GM12864 (cell line): ENCODE results near the gene AP1M2.

ENCODE experiments used
- DNase-seq: peaks from one replicate; pipeline ENCODE4 v3.0.0-alpha.2; 2011; ENCODE audit warnings: low read depth
- H3K4me3 ChIP-seq: 2 replicates; pipeline ENCODE4 v1.5.1; 2011; ENCODE audit warnings: mild to moderate bottlenecking, low read depth, low read length, control low read depth
- TF ChIP-seq, protein P1 (sequence below): IDR thresholded peaks from 2 replicates; pipeline ENCODE4 v1.5.1; 2011; ENCODE audit warnings: low read depth, mild to moderate bottlenecking, moderate library complexity, low read length, control low read depth, inconsistent platforms; ENCODE audit errors: missing control alignments

The AP1M2 gene

DNA sequence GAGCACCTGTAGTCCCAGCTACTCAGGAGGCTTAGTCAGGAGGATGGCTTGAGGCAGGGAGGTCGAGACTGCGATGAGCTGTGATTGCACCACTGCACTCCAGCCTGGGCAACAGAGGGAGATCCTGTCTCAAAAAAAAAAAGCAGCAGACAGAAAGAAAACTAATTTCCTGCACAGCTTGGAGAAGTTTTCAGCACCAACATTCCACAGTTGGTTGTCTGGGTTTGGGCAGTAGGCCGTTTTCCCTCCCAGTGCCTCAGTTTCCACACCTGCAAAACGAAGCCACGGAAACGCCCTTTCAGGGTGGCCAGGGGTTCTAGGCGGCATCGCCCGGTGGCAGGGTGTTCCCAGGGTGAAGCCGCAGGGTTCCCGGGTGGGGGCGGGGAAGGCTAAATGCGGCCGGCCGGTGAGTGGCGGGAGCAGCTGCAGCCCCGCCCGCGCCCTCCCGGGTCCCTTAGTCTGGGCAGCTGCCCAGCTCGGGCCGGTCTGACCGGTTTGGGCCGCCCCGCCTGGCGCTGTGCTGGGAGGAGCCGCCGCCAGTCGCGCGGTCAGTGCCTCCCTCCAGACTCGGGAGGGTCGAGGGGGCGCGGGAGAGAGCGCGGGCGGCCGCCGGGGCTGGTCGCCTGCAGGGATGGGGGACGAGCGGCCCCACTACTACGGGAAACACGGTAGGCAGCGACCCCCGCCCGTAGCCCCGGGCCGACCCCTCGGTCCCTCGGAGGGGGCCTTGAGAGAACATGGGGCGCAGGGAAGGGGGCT lies 38.1 kb upstream of the AP1M2 start, which contains the start of gene SLC44A2:
SLC44A2 (plus strand) TSS at position 551 of the 759 bp plus-strand sequence; CDS start at position 632, 81 bp downstream.
- TF ChIP-seq, protein P1, sequence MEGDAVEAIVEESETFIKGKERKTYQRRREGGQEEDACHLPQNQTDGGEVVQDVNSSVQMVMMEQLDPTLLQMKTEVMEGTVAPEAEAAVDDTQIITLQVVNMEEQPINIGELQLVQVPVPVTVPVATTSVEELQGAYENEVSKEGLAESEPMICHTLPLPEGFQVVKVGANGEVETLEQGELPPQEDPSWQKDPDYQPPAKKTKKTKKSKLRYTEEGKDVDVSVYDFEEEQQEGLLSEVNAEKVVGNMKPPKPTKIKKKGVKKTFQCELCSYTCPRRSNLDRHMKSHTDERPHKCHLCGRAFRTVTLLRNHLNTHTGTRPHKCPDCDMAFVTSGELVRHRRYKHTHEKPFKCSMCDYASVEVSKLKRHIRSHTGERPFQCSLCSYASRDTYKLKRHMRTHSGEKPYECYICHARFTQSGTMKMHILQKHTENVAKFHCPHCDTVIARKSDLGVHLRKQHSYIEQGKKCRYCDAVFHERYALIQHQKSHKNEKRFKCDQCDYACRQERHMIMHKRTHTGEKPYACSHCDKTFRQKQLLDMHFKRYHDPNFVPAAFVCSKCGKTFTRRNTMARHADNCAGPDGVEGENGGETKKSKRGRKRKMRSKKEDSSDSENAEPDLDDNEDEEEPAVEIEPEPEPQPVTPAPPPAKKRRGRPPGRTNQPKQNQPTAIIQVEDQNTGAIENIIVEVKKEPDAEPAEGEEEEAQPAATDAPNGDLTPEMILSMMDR = no peak
- no peak for DNase-seq
- H3K4me3 ChIP-seq = no peak within 1 kb of the TSS

GRCh38 chr19:10624585-10624984 lies 37.5 kb upstream of the AP1M2 start:
- no peak overlapping the region for H3K4me3 ChIP-seq
- TF ChIP-seq, protein P1 = no peak
- no peak for DNase-seq

DNA sequence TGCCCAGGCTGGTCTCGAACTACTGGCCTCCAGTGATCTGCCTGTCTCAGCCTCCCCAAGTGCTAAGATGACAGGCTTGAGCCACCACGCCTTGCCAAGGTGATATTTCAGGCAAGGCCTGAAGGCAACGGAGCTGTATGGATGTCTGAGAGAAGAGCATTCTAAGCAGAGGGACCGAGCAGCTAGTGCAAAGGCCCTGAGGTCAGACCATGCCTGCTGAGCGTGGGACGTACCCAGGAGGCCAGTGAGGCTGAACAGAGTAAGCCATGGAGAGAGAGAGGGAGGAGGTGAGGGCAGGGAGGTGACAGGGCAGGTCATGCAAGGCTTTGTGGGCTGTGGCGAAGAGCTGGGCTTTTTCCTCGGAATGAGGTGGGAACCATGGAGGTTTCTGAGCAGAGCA lies 34.9 kb upstream of the AP1M2 start:
- no peak for DNase-seq
- H3K4me3 ChIP-seq = no peak overlapping the region
- TF ChIP-seq, protein P1 = no peak

- no peak overlapping the region for H3K4me3 ChIP-seq
- TF ChIP-seq, protein P1 = no peak
- DNase-seq = no peak
Observed at GRCh38 chr19:10620786-10621185, 33.7 kb upstream of the AP1M2 start.

DNA sequence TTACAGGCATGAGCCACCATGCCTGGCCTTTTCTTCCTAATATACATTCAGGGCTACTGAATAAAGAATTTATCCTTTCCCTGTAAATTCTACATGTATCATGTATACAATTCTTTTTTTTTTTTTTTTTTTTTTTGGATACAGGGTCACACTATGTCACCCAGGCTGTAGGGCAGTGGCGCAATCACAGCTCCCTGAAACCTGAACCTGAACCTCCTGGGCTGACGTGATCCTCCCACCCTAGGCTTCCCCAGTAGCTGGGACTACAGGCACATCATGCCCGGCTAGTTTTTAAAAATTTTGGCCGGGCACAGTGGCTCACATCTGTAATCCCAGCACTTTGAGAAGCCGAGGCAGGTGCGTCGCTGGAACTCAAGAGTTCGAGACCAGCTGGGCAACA lies 31.7 kb upstream of the AP1M2 start:
- DNase-seq = no peak
- TF ChIP-seq, protein P1 = no peak
- no peak overlapping the region for H3K4me3 ChIP-seq

GRCh38 chr19:10617409-10618121 lies 30.5 kb upstream of the AP1M2 start:
- no peak for DNase-seq
- TF ChIP-seq, protein P1 = no peak
- H3K4me3 ChIP-seq = no peak overlapping the region
